SK-N-SH (cell line): ENCODE results near the gene DNAH11. TPM values are rescaled to one million over a fixed set of nuclear protein-coding genes. Genes with fewer than 3 reads are reported as not detected.

ENCODE experiments used
- CTCF ChIA-PET: fragments of 300-600, 350-600 bp; formaldehyde crosslinking; extraction: SDS; loops from one replicate; lab custom pipeline; 2021; lab: Yijun Ruan, JAX
- POLR2A ChIA-PET: fragments of 350-600 bp; sonication (Branson Sonifier 250); formaldehyde crosslinking; extraction: SDS; loops from one replicate; lab custom pipeline; 2020; ENCODE audit warnings: antibody characterized with exemption, inconsistent platforms; lab: Yijun Ruan, JAX
- DNase-seq: peaks from one replicate; pipeline ENCODE4 v3.0.0; 2012
- H2AFZ ChIP-seq: fragments of 200-600 bp; sonication (generic); 2 replicates; pipeline ENCODE4 v1.8.1; 2016; ENCODE audit warnings: antibody characterized with exemption, mild to moderate bottlenecking, low read depth
- H3F3A ChIP-seq: fragments of 200-600 bp; sonication (generic); replicated peaks from 2 replicates; pipeline ENCODE3; 2016; ENCODE audit warnings: antibody characterized with exemption, mild to moderate bottlenecking; ENCODE audit not compliant: insufficient read depth
- H3K27ac ChIP-seq, 2 experiments: fragments of 200-500 bp in 1 of 2; fragments of 200-600 bp in 1 of 2; sonication (Bioruptor generic) in 1 of 2; sonication (generic), shearing (Covaris generic) in 1 of 2; 2 replicates each; pipeline versions ENCODE4 v1.5.1 to v1.6.1; 2014 to 2016; ENCODE audit warnings: low read depth in 2 of 2, inconsistent platforms in 1 of 2, low read length in 1 of 2, mild to moderate bottlenecking in 1 of 2, mixed read lengths in 1 of 2
- H3K27me3 ChIP-seq: fragments of 200-600 bp; sonication (generic), shearing (Covaris generic); 2 replicates; pipeline ENCODE4 v1.6.1; 2016; ENCODE audit warnings: mixed run types; ENCODE audit not compliant: insufficient read depth
- H3K36me3 ChIP-seq, 2 experiments: fragments of 200-500 bp in 1 of 2; fragments of 200-600 bp in 1 of 2; sonication (Bioruptor generic) in 1 of 2; sonication (generic) in 1 of 2; replicated peaks in 1 of 2; 2 replicates each; pipeline versions ENCODE3 to v1.5.1; 2014 to 2016; ENCODE audit warnings: low read length in 1 of 2, mild to moderate bottlenecking in 1 of 2; ENCODE audit not compliant: insufficient read depth in 2 of 2, control insufficient read depth in 1 of 2
- H3K4me1 ChIP-seq, 2 experiments: fragments of 200-500 bp in 1 of 2; fragments of 200-600 bp in 1 of 2; sonication (Bioruptor generic) in 1 of 2; sonication (generic), shearing (Covaris generic) in 1 of 2; 2 replicates each; pipeline versions ENCODE4 v1.5.1 to v1.6.1; 2014 to 2016; ENCODE audit warnings: low read depth in 1 of 2, low read length in 1 of 2, mixed run types in 1 of 2; ENCODE audit not compliant: insufficient read depth in 2 of 2, control insufficient read depth in 1 of 2
- H3K4me2 ChIP-seq: fragments of 200-600 bp; sonication (generic), shearing (Covaris generic); 2 replicates; pipeline ENCODE4 v1.6.1; 2017; ENCODE audit warnings: mixed run types
- H3K4me3 ChIP-seq, 2 experiments: fragments of 200-500 bp in 1 of 2; fragments of 200-600 bp in 1 of 2; sonication (Bioruptor generic) in 1 of 2; sonication (generic), shearing (Covaris generic) in 1 of 2; 2 replicates each; pipeline versions ENCODE4 v1.5.1 to v1.8.1; 2014 to 2016; ENCODE audit warnings: low read depth in 2 of 2, inconsistent platforms in 1 of 2, low read length in 1 of 2, mild to moderate bottlenecking in 1 of 2, mixed read lengths in 1 of 2, moderate library complexity in 1 of 2
- H3K79me2 ChIP-seq: fragments of 200-600 bp; sonication (generic); 2 replicates; pipeline ENCODE4 v1.8.1; 2017; ENCODE audit warnings: mild to moderate bottlenecking; ENCODE audit not compliant: insufficient read depth
- H3K9ac ChIP-seq: fragments of 200-600 bp; sonication (generic); 2 replicates; pipeline ENCODE4 v1.6.1; 2017; ENCODE audit warnings: mixed run types
- H3K9me2 ChIP-seq: fragments of 200-600 bp; sonication (generic); 2 replicates; pipeline ENCODE4 v1.6.1; 2017; ENCODE audit warnings: mixed run types
- H3K9me3 ChIP-seq: fragments of 200-600 bp; sonication (generic); 2 replicates; pipeline ENCODE4 v1.6.1; 2017; ENCODE audit warnings: mixed run types, mild to moderate bottlenecking, moderate library complexity
- H4K20me1 ChIP-seq: fragments of 200-600 bp; sonication (generic); 2 replicates; pipeline ENCODE4 v1.6.1; 2017; ENCODE audit warnings: mild to moderate bottlenecking, mixed run types; ENCODE audit not compliant: insufficient read depth
- EP300 ChIP-seq, 2 experiments: IDR thresholded peaks; 2 replicates each; pipeline versions ENCODE4 v1.4.0 to v1.6.1; 2012; ENCODE audit warnings: borderline replicate concordance in 1 of 2, low read depth in 1 of 2, low read length in 1 of 2
- EZH2phosphoT487 ChIP-seq: fragments of 200-600 bp; sonication (generic); IDR thresholded peaks from 2 replicates; pipeline ENCODE4 v1.6.1; 2017; ENCODE audit warnings: low read depth, mixed run types, mild to moderate bottlenecking, antibody characterized with exemption, moderate library complexity, borderline replicate concordance
- FOSL2 ChIP-seq: IDR thresholded peaks from 2 replicates; pipeline ENCODE4 v1.4.0; 2012; ENCODE audit warnings: low read depth, mild to moderate bottlenecking, moderate library complexity, borderline replicate concordance
- FOXJ3 ChIP-seq: sonication (generic); formaldehyde crosslinking; IDR thresholded peaks from 2 replicates; pipeline ENCODE4 v1.5.1; 2020; ENCODE audit warnings: mild to moderate bottlenecking, missing genetic modification reagents
- GABPA ChIP-seq: IDR thresholded peaks from 2 replicates; pipeline ENCODE4 v1.4.0; 2012; ENCODE audit warnings: low read depth, mild to moderate bottlenecking
- GATA2 ChIP-seq: sonication (generic); formaldehyde crosslinking; IDR thresholded peaks from 2 replicates; pipeline ENCODE4 v1.5.0; 2020; ENCODE audit warnings: mild to moderate bottlenecking, missing genetic modification reagents
- JUND ChIP-seq: IDR thresholded peaks from 2 replicates; pipeline ENCODE4 v1.4.0; 2012
- MEF2A ChIP-seq: IDR thresholded peaks from 2 replicates; pipeline ENCODE4 v1.4.0; 2012; ENCODE audit warnings: low read depth, borderline replicate concordance
- MXI1 ChIP-seq: IDR thresholded peaks from 2 replicates; pipeline ENCODE4 v1.6.1; 2012; ENCODE audit warnings: mild to moderate bottlenecking, low read depth, low read length, improper control_type of control experiment
- NFIC ChIP-seq: IDR thresholded peaks from 2 replicates; pipeline ENCODE4 v1.4.0; 2012; ENCODE audit warnings: borderline replicate concordance
- NRF1 ChIP-seq: IDR thresholded peaks from 2 replicates; pipeline ENCODE4 v1.6.1; 2012; ENCODE audit warnings: low read depth, mild to moderate bottlenecking, low read length
- PBX3 ChIP-seq: IDR thresholded peaks from 2 replicates; pipeline ENCODE4; 2012
- POLR2AphosphoS5 ChIP-seq: IDR thresholded peaks from 2 replicates; pipeline ENCODE4 v1.6.1; 2012; ENCODE audit warnings: low read depth, low read length
- RAD21 ChIP-seq: IDR thresholded peaks from 2 replicates; pipeline ENCODE4 v1.6.1; 2012; ENCODE audit warnings: mild to moderate bottlenecking, low read length
- RCOR1 ChIP-seq: fragments of 150-350 bp; IDR thresholded peaks from 2 replicates; pipeline ENCODE4 v1.6.1; 2017; ENCODE audit warnings: antibody characterized with exemption, low read length
- SIN3A ChIP-seq: IDR thresholded peaks from 2 replicates; pipeline ENCODE4 v1.6.1; 2012; ENCODE audit warnings: low read depth, mild to moderate bottlenecking, low read length, moderate library complexity, borderline replicate concordance
- SMC3 ChIP-seq: IDR thresholded peaks from 2 replicates; pipeline ENCODE4 v1.6.1; 2012; ENCODE audit warnings: low read depth, low read length, improper control_type of control experiment
- TAF1 ChIP-seq: IDR thresholded peaks from 2 replicates; pipeline ENCODE4 v1.6.1; 2012; ENCODE audit warnings: low read depth, mild to moderate bottlenecking, low read length, moderate library complexity, borderline replicate concordance
- TCF12 ChIP-seq: IDR thresholded peaks from 2 replicates; pipeline ENCODE4 v1.4.0; 2012
- TEAD4 ChIP-seq: IDR thresholded peaks from 2 replicates; pipeline ENCODE4 v1.4.0; 2012; ENCODE audit warnings: mild to moderate bottlenecking, borderline replicate concordance; ENCODE audit not compliant: insufficient read depth
- YY1 ChIP-seq: IDR thresholded peaks from 2 replicates; pipeline ENCODE4 v1.4.0; 2012; ENCODE audit warnings: low read depth, mild to moderate bottlenecking
- WGBS: methylation state at CpG from one replicate; pipeline ENCODE4 v1.1.6; 2017; ENCODE audit warnings: low lambda C conversion rate; 5-methylcytosine and 5-hydroxymethylcytosine counted together
- polyA plus RNA-seq, 3 experiments: library from polyadenylated mRNA; depleted of rRNA; stranded (reverse); fragments of >200 nt; gene quantifications; 2 replicates each; pipeline ENCODE4 v1.2.3, GENCODE V29; 2012
- TF ChIP-seq, protein P1 (sequence below): IDR thresholded peaks from 2 replicates; pipeline ENCODE4 v1.4.0; 2012; ENCODE audit warnings: low read depth, borderline replicate concordance

Gene DNAH11
- polyA plus RNA-seq, 1 of the 3 experiments (the other 2 are of a cell fraction): 0.77 TPM

- CTCF ChIA-PET: interaction anchor here (1.1 to 1.2 kb wide), 2 partner anchors 58 to 60 kb away, joined by 3 to 4 read pairs; no protein-coding TSS in a partner anchor
- DNase-seq: no peak
- WGBS: 91% methylated on average over 6 of the region's 6 CpGs
- TF ChIP-seq MEF2A: no peak
- no peak for TF ChIP-seq TAF1
- TF ChIP-seq SIN3A: no peak
- no peak for TF ChIP-seq EP300 (IDR thresholded peaks at IDR 0.05; ENCODE audit: borderline replicate concordance in 1 of 2, low read depth in 1 of 2, low read length in 1 of 2)
- TF ChIP-seq NRF1: no peak
- no peak for TF ChIP-seq GABPA
- TF ChIP-seq RAD21: no peak
- TF ChIP-seq FOSL2: no peak
- TF ChIP-seq, protein P1, sequence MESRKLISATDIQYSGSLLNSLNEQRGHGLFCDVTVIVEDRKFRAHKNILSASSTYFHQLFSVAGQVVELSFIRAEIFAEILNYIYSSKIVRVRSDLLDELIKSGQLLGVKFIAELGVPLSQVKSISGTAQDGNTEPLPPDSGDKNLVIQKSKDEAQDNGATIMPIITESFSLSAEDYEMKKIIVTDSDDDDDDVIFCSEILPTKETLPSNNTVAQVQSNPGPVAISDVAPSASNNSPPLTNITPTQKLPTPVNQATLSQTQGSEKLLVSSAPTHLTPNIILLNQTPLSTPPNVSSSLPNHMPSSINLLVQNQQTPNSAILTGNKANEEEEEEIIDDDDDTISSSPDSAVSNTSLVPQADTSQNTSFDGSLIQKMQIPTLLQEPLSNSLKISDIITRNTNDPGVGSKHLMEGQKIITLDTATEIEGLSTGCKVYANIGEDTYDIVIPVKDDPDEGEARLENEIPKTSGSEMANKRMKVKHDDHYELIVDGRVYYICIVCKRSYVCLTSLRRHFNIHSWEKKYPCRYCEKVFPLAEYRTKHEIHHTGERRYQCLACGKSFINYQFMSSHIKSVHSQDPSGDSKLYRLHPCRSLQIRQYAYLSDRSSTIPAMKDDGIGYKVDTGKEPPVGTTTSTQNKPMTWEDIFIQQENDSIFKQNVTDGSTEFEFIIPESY: no peak
- TF ChIP-seq FOXJ3 (CRISPR knock-in tag): no peak
- no peak for TF ChIP-seq RCOR1
- no peak for TF ChIP-seq GATA2 (CRISPR knock-in tag)
- no peak for TF ChIP-seq MXI1
- no peak for TF ChIP-seq SMC3
- no peak for TF ChIP-seq NFIC
- TF ChIP-seq YY1: no peak
- TF ChIP-seq PBX3: no peak
- TF ChIP-seq, all 33 proteins: peak for 0
- H3F3A ChIP-seq: no peaks in the 10 kb centered on the region
- no peak overlapping the region for H3K4me3 ChIP-seq
- POLR2A ChIA-PET: no interaction called here
- no peaks in the 10 kb centered on the region for H3K79me2 ChIP-seq
- H3K9ac ChIP-seq: no peak overlapping the region
- H3K27ac ChIP-seq: no peak overlapping the region
- no peak overlapping the region for H3K4me2 ChIP-seq
- peaks cover 5% of the 10 kb centered on the region for H3K27me3 ChIP-seq
- no peaks in the 10 kb centered on the region for H3K9me3 ChIP-seq
- H3K36me3 ChIP-seq: no peaks in the 10 kb centered on the region
- H3K4me1 ChIP-seq: peaks cover 0 to 8% of the 10 kb centered on the region in 2 experiments; a peak in 1 of 4 replicates
- H4K20me1 ChIP-seq: no peaks in the 10 kb centered on the region
- H2AFZ ChIP-seq: no peak overlapping the region
- no peaks in the 10 kb centered on the region for H3K9me2 ChIP-seq
Observed at GRCh38 chr7:21942955-21943354, 400.1 kb downstream of the DNAH11 start.

- POLR2A ChIA-PET: no interaction called here
Observed at GRCh38 chr7:21943436-21943835, 400.6 kb downstream of the DNAH11 start.

More at GRCh38 chr7:21943436-21943835, 400.6 kb downstream of the DNAH11 start:
- Histone ChIP-seq H3K9me2 (no peaks in the 10 kb centered on the region), H3K4me3 (no peak overlapping the region), H4K20me1 (no peaks in the 10 kb centered on the region), H3K4me2 (no peak overlapping the region), H2AFZ (no peak overlapping the region), H3K9ac (no peak overlapping the region), H3K27ac (no peak overlapping the region), H3K27me3 (peaks cover 5% of the 10 kb centered on the region), H3K9me3 (no peaks in the 10 kb centered on the region), H3K4me1 (peaks cover 0 to 8% of the 10 kb centered on the region in 2 experiments; a peak in 1 of 4 replicates), H3K36me3 (no peaks in the 10 kb centered on the region), H3F3A (no peaks in the 10 kb centered on the region), H3K79me2 (no peaks in the 10 kb centered on the region)
- WGBS: 77% methylated on average over 5 of the region's 5 CpGs
- CTCF ChIA-PET: interaction anchor here (1.1 to 1.2 kb wide), 2 partner anchors 57 to 61 kb away, joined by 3 to 4 read pairs; no protein-coding TSS in a partner anchor
- no peak for DNase-seq
- TF ChIP-seq RCOR1 (no peak), TEAD4 (no peak), POLR2AphosphoS5 (no peak), GABPA (no peak), EZH2phosphoT487 (no peak), JUND (no peak), TCF12 (no peak), GATA2 (CRISPR knock-in tag) (no peak), MEF2A (no peak)
